Measurements from ENCODE around the gene ARHGAP19.
A peak's percentile ranks its signal among the peaks of the same experiment; 100 is the strongest.

The ARHGAP19 gene

DNA sequence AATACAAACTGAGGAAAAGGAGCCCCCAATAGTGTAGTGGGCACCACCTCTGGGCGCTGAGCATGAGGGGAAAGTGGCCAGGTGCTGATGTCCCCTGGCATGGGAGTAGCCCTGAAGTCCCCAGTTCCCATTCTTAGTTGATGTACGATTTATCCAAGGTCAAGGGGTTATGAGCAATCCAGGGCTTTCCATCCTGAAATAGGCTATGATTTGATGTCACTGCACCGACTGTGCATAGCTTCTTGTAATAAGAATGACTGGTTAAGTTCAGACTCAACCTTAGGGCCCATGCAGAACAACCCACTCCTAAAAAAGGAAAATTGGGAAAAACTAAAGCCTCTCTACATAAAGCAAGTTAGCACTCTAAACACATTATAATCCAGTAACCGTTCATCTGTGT lies 31.1 kb upstream of the ARHGAP19 start:
- intact Hi-C loops (cut with DNase I): no loop called here
- peak in 1 of 10 donors; percentile 35 for DNase-seq

DNA sequence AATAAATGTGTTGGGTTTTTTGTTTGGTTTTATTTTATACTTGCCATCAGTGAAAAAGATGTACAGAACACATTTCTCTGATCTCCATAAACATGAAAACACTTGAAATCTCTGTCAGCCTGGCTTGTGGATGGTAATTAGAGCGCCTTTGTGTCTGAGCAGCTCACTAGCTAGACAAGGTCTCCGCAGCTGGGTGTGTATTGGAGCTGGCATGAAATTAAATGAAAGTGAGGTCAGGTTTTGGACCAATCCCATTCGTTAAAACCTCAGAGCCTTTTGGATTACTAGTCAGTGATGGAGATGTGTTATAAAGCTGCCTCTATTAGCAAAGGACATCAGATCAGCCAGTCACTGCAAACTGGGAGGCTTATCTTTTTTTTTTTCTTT lies 29.4 kb upstream of the ARHGAP19 start:
- intact Hi-C loops (cut with DNase I): no loop called here
- peak in 3 of 10 donors; percentile 24 to 72 (median 30) for DNase-seq

DNA sequence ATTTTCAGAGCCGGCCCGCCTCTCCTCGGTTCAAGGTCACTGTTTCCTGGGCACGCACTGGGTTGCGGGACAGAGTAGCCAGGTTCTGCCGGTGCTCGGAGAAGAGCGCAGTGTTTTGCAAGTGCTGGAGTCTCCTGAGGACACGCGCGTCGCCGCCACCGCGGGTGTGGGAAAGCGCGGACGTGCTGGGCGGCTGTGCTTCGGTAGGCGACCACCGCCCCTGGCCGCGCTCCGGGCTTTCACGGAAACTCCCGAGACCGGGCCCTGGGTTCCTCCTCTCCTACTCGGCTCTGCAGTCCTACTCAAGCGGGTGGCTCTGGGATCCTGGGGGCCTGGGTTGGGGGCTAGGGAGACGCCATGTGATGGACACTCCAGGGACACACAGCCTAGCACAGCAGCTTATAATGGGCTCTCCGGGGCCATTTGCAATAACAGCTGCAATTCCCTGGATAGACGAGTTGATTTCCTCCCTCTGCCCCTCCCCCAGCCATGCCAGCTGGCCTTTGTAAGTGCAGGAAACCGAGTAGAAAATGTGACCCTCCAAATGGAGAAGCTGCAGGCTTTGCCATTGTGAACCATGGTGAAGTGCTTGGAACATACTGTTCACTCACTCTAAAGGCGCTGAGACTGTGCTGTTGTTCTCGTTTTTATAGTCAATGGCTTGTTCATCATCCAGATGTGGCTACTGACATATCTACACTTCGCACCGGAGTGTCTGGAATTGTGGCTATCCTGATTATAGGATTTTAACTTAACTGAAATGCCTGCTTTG lies 28.8 kb upstream of the ARHGAP19 start:
- DNase-seq: peak in 9 of 10 donors; percentile 36 to 90 (median 63)
- intact Hi-C loops (cut with DNase I): no loop called here

DNA sequence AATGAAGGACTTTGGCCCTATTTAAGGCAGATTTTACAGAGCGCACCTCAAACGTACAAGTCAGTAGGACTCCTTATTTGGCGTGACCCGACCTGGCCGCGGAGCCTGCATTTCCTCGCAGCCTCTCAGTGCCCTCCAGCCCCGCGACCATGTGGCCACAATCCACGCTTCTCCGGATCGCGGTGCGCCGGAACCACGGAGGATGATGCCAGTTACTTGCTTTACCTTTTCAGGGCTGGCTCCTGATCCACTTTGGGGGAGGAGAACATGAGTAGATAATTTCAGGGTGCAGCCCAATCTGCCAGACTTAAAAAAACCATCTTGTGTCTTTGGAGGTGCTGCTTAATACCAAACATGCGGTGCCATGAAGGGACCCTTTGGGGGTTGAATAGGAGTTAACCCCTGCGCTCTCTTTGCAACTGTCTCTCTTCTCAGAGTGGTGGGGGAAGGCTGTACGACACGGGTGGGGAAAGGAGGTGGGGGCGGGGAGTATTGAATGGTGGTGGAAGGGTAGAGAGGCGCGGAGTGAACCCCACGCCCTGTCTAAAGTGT lies 28.1 kb upstream of the ARHGAP19 start:
- peak in 4 of 10 donors; percentile 24 to 76 (median 72) for DNase-seq
- intact Hi-C loops (cut with DNase I): no loop called here

DNA sequence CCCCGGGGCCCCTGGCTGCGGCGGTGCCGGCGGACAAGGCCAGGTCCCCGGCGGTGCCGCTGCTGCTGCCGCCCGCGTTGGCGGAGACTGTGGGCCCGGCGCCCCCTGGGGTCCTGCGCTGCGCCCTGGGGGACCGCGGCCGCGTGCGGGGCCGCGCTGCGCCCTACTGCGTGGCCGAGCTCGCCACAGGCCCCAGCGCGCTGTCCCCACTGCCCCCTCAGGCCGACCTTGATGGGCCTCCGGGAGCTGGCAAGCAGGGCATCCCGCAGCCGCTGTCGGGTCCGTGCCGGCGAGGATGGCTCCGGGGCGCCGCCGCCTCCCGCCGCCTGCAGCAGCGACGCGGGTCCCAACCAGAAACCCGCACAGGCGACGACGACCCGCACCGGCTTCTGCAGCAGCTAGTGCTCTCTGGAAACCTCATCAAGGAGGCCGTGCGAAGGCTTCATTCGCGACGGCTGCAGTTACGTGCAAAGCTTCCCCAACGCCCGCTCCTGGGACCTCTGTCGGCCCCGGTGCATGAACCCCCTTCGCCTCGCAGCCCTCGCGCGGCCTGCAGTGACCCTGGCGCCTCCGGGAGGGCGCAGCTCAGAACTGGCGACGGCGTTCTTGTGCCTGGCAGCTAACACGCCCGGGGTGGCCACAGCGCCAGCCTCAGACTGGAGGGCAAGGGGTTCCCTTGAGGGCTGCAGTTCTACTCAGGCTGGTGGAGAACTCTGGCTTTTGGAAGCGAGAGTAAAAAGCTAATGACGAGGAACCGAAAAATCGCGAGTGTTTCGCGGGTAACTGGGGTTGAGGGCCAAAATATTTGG lies 27.4 kb upstream of the ARHGAP19 start:
- DNase-seq: peak; percentile 23 to 94 (median 48)
- intact Hi-C loops (cut with DNase I): loop anchor here (1.0 to 5.0 kb wide), 3 partner anchors 14 to 38 kb away; partner anchors contain the start of genes ARHGAP19 and FRAT2

DNA sequence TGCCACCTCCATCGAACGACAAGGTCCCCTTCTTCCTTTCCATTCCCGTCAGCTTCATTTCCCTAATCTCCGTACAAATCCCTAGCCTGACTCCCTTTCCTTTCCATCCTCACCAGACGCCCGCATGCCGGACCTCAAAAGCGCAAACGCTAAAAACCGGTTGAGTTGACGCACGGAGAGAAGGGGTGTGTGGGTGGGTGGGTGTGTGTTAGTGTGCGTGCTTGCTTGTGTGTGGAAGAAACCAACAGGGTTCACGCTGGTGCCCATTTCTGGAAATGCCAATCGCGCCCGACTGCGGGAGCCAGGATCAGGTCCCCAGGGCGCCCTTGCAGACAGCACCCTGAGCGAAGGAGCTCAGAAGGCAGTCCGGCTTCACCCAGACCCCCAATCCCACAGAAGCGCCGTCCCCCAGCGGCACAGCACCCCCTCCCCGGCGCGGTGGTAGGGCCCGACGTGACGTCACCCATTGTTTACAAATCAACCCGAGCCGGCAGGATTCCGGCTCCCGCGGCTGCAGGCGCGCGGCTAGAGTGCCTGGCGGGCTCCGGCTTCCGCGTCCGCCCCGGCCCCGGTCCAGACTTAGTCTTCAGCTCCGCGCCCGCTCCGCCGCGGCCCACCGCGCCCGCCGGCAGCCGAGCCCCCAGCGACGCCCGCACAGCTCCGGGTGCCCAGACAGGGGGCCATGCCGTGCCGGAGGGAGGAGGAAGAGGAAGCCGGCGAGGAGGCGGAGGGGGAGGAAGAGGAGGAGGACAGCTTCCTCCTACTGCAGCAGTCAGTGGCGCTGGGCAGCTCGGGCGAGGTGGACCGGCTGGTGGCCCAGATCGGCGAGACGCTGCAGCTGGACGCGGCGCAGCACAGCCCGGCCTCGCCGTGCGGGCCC lies 26.6 kb upstream of the ARHGAP19 start, which contains the start of gene FRAT1:
Gene FRAT1, plus strand, starts transcription at position 500 of the 880 bp plus-strand sequence. Its CDS starts 183 bp downstream, at position 683.
- intact Hi-C loops (cut with DNase I): loop anchor here (1.0 to 5.0 kb wide), 3 partner anchors 15 to 37 kb away; partner anchors contain the start of genes ARHGAP19 and FRAT2
- peak; percentile 78 to 98 (median 89) for DNase-seq

DNA sequence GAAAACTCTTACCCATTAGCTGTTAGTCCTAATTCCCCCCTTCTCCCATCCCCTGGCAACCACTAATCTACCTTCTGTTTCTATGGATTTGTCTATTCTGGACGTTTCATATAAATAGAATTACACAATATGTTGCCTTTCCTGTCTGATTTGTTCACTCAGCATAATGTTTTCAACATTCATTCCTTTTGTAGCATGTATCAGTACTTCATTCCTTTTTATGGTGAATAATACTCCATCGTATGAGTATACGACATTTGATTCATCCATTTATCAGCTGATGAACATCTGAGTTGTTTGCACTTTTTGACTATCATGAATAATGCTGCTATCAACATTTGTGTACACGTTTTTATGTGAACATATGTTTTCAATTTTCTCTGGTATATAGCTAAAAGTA lies 22.2 kb upstream of the ARHGAP19 start:
- DNase-seq: no peak
- intact Hi-C loops (cut with DNase I): loop anchor here (5.0 kb wide), 1 partner anchor 32 kb away; no protein-coding TSS in a partner anchor

DNA sequence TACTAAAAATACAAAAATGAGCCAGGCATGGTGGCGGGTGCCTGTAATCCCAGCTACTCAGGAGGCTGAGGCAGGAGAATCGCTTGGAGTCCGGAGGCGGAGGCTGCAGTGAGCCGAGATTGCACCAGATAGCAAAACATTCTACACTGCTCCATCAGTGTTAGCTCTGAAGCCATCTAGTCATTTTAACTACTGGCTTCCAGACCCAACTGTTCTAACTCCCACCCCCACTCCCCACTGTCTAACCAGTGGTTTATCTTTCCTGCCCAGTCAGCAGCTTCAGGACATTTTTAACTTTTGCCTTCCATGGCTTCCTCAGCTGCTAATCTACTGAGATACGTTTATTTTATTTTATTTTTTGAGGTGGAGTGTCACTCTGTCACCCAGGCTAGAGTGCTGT lies 20.5 kb upstream of the ARHGAP19 start:
- no peak for DNase-seq
- intact Hi-C loops (cut with DNase I): no loop called here

DNA sequence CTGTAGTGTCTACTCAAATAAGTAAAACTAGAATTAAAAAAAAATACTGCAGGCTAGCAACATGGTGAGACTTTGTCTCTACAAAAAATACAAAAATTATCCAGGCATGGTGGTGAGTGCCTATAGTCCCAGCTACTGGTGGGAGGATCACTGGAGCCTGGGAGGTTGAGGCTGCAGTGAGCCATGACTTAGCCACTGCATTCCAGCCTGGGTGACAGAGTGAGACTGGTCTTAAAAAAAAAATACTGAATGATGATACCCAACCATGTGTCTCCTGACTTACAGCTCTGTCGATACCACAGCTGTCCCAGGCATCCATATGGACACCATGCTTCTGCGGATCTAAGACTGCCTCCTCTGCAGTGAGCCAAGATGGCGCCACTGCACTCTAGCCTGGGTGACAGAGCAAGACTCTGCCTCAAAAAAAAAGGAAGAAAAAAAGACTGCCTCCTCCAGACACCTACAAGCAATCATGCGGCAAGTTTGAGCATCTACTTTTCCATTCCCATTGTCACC lies 18.7 kb upstream of the ARHGAP19 start:
- intact Hi-C loops (cut with DNase I): no loop called here
- peak in 1 of 10 donors; percentile 35 for DNase-seq

DNA sequence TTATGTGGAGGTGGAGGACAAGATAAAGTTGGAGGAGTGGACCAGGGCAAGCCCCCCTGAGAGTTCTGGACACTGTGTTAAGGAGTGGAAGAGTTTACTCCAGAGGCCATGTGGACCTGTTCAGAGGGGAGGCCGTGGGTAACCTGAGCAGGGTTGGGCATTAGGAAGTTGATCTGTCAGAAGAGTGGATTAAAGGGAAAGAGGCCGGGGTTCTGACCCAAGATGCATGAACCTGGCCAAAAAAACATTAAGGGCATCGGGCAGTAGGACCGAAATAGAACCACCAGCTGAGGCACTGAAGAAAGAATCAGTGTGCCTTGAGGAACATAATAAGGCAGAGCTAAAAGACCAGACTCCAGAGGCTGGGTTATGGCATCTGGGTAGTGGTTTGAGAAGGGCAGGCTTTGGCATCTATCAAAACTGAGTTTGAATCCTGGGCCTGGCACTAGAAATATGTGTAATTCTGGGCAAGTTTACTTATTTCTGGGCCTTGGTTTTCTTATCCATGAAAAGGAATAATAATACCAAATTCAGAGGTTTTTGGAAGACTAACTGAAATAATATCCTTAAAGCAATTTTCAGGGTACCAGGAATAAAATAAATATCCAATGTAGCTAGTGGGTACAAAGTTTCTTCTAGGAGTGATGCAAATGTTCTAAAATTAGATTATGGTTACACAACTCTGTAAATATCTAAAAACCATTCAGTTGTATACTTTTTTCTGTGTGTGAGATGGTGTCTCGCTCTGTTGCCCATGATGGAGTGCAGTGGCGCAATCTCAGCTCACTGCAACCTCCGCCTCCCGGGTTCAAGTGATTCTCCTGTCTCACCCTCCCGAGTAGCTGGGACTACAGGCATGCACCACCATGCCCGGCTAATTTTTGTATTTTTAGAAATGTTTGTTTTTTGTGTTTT lies 15.7 kb upstream of the ARHGAP19 start:
- intact Hi-C loops (cut with DNase I): no loop called here
- peak in 1 of 10 donors; percentile 4 for DNase-seq

DNA sequence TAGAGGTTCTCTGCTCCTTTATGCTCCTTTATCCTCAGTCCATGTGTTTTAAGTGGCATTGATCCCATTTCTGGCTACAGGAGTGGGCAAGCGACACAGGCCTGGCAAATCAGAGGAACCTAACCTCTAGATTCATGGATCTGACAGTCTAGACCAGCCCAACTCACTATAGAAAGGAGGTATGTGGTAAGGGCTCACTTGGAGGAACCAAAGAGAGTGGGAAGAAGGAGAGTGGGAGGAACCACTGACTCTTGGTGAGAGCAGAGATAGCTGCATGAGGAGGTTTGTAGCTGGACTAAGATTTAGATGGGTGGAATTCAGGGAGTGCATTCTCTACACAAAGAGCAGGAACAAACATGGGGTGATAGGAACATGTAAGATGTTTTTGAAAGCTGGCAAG lies 15.0 kb upstream of the ARHGAP19 start:
- no peak for DNase-seq
- intact Hi-C loops (cut with DNase I): no loop called here

DNA sequence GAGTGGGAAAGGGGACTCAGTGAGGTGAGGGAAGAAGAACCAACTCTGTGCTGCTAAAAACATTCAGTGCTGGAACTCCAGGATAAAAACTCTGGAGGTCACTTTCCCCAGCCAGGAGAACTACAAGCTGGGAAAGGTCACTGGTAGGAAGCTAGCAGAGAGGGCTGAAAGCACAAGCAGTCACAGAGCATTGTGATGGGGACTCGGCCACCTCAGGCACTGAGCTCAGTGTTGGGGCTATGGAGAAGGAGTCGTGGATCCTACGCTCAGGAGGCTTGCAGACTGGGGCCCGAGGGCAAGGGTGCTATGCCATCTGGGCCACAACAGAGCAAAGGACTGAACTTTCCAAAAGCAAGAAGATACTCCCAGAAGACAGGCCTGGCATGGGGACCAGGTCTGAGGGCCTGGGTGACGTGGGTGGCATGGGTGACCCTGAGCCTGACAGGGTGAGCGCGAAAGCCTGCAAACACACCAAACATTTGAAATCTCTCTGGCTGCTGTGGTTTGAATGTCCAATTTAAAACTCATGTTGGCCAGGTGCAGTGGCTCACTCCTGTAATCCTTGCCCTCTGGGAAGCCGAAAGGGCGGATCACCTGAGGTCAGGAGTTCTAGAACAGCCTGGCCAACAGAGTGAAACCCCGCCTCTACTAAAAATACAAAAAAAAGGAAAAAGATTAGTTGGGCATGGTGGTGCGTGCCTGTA lies 9.8 kb upstream of the ARHGAP19 start:
- intact Hi-C loops (cut with DNase I): no loop called here
- no peak for DNase-seq

DNA sequence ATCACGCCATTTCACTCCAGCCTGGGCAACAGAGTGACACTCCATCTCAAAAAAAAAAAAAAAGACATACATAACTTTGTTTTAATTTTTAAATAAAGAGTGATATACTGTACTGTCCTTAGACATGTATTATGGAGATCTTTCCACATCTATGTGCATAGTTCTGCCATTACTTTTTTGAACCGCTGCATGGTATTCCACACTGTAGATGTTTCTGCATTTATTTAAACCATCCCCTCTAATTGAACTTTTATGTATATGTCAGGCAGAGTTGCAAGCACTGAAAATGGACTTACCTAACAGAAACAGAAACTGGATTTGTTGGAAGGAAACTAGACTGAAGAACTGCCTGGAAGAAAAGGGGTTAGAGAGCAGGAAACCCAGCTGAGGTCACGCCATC lies 8.5 kb upstream of the ARHGAP19 start:
- DNase-seq: no peak
- intact Hi-C loops (cut with DNase I): no loop called here

DNA sequence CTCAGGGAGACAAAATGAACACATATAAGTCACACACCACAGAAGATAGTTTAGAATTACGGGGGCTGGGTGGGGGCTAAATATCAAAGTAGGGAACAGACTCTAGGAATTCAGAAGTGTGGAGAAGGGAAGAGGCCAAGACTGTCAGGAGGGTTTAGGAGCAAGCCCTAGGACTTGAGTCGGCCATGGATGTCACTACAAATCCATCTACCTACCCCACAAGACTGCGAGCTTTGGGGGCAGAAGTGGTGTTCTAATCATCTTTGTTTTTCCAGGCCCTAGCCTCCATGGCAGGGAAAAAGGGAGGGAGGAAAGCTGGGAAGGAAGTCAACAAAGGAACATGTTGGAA lies 5.8 kb upstream of the ARHGAP19 start:
- intact Hi-C loops (cut with DNase I): no loop called here
- DNase-seq: no peak

DNA sequence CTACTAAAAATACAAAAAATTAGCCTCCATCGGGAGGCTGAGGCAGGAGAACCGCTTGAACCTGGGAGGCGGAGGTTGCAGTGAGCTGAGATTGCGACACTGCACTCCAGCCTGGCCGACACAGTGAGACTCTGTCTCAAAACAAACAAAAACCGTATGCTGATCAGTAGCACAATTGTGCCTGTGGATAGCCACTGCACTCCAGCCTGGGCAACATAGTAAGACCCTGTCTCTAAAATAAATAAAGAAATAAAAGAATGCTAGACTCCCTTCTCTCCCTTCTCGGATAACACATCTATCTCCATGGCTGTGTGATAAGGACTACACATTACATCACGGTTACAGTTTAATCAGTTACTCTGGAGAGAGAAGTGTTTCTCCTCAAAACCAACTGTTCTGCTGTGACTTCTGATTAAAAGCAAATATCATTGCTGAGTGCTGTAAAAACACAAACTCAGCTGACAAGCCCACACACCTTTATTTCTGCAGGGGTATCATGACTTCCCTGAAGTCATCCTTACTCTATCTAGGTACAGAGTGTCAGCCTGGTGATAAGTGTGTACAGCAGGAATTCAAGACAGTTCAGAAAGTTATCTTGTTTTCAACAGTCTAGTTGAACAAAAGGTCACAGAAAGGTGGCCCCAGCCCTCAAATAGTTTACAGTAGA lies 5.3 kb upstream of the ARHGAP19 start:
- DNase-seq: no peak

DNA sequence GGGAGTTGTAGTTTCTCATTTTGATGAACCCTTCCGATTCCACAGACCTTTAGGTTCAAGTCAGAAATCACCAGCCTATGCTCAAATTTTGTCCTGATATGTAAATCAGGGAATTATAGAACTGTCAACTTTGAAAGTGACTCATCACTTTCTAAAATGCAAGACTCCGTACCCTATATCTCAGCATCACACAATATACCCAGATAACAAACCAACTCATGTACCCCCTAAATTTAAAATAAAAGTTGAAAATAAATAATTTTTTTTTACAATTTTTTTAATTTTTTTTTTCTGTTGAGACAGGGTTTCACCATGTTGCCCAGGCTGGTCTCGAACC lies 393 bp upstream of the ARHGAP19 start:
- intact Hi-C loops (cut with DNase I): loop anchor here (2.0 to 5.0 kb wide), 2 partner anchors 26 to 39 kb away; partner anchors contain the start of genes FRAT1 and FRAT2
- DNase-seq: no peak

More for the DNA sequence above, 5.3 kb upstream of the ARHGAP19 start:
- intact Hi-C loops (cut with DNase I): no loop called here

DNA sequence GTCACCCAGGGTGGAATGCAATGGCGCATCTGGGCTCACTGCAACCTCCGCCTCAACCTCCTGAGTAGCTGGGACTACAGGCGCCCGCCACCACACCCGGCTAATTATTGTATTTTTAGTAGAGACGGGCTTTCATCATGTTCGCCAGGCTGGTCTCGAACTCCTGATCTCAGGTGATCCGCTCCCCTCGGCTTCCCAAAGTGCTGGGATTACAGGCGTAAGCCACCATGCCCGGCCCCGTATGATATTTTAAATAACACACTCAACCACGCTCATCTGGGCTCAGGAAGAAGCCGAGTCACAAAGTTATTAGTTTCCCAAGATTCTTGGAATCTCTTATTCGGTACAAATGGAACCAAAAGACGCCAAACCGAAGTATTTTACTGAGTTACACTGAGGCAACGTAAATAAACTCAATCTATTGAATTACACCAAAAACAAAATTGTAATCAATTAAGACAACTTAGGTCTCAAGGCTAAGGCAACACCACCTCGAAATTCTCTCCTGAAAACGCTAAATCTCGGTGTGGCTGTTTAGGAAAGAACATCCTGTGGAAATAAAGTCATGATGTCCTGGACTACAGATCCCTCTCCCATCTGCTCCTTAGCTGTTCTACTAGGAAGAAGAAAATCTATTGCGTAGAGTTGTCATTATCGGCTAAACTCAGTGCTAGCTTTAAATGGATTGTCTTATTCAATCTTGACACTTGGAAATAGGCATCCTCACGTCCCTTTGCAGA lies 910 bp downstream of the ARHGAP19 start:
- intact Hi-C loops (cut with DNase I): loop anchor here (2.0 to 5.0 kb wide), 2 partner anchors 27 to 41 kb away; partner anchors contain the start of genes FRAT1 and FRAT2

More for the DNA sequence above, 910 bp downstream of the ARHGAP19 start:
- no peak for DNase-seq
